Cardiac fibroblast (primary cell): ENCODE measurements around the gene IER5L.

Experiments
- DNase-seq, 2 donors: peaks; one replicate each; pipeline versions ENCODE4 v3.0.0 to v3.0.0-alpha.2; 2010; ENCODE audit warnings: low read depth in 2 of 2
- H3K4me3 ChIP-seq, 2 donors: replicated peaks in 1 of 2; 1 replicate in 1 of 2; 2 replicates in 1 of 2; pipeline ENCODE4 v1.5.1; 2011; ENCODE audit warnings: low read depth in 2 of 2, low read length in 2 of 2, mild to moderate bottlenecking in 2 of 2, moderate library complexity in 1 of 2
- CTCF ChIP-seq: IDR thresholded peaks from one replicate; pipeline ENCODE4 v1.5.1; 2011; ENCODE audit warnings: low read depth, mild to moderate bottlenecking, low read length, inconsistent platforms

IER5L gene

GRCh38 chr9:129126749-129127618, 51.1 kb downstream of the IER5L start:
- peak; percentile 13 to 38 for DNase-seq
- TF ChIP-seq CTCF: no peak
- H3K4me3 ChIP-seq: no peak overlapping the region
